Activated T-helper 9 cell treated with anti-CD3 and anti-CD28 coated beads, Interleukin-2, amount 50 U/mL, for 16 hours (primary cell): ENCODE data around the gene ECE1.

ENCODE experiments used
- DNase-seq: peaks from one replicate; pipeline ENCODE4 v3.0.0-alpha.2; 2020; ENCODE audit warnings: low read depth

Gene ECE1

GRCh38 chr1:21325231-21325718 is 35.0 kb upstream of the ECE1 start:
- DNase-seq, result no peak

GRCh38 chr1:21324368-21325141 is 34.3 kb upstream of the ECE1 start:
- peak; percentile 65 for DNase-seq

DNA sequence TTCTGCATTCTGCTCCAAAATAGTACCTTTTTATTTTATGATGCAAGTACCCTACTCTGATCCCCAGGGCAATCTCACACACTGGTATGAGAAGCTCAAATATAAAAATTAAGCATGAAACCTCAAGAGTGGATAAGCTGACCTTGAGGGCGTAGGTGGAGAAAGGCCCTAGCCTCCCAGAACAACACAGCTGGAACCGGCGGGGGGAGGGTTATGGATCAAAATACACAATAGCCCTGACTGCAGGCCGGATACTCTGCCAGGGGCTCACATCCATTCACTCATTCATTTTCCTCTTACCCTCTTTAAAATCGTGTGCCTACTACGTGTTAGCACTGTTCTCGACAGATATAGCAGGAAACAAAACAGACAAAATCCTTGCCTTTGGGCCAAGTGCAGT is 32.8 kb upstream of the ECE1 start:
- no peak for DNase-seq

DNA sequence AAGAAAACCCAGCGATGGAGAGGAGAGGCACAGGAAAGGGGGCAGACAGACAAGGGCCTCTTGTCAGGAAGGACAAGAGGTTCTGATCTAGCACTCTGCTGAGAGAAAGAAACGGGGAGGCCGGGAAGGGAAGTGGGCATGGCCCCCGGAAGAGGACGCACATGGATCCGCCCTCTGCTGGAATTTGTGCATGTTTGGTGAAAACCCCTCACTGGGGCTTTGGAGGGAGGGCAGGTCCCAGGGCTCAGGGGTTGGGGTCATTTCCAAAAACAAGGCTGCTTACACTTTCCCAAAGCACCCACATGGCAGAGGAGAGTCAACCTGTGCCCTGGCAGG is 32.4 kb upstream of the ECE1 start:
- no peak for DNase-seq

GRCh38 chr1:21321963-21322680 is 31.9 kb upstream of the ECE1 start:
- DNase-seq, result no peak

- no peak for DNase-seq
Measured at GRCh38 chr1:21320410-21321108, 30.3 kb upstream of the ECE1 start.

GRCh38 chr1:21319447-21320407 is 29.5 kb upstream of the ECE1 start:
- DNase-seq, result no peak

GRCh38 chr1:21318714-21319159 is 28.5 kb upstream of the ECE1 start:
- no peak for DNase-seq

- no peak for DNase-seq
Measured at GRCh38 chr1:21318057-21318713, 27.9 kb upstream of the ECE1 start.

GRCh38 chr1:21317690-21318043 is 27.4 kb upstream of the ECE1 start:
- DNase-seq, result no peak

- no peak for DNase-seq
Measured at GRCh38 chr1:21317035-21317689, 26.9 kb upstream of the ECE1 start.

DNA sequence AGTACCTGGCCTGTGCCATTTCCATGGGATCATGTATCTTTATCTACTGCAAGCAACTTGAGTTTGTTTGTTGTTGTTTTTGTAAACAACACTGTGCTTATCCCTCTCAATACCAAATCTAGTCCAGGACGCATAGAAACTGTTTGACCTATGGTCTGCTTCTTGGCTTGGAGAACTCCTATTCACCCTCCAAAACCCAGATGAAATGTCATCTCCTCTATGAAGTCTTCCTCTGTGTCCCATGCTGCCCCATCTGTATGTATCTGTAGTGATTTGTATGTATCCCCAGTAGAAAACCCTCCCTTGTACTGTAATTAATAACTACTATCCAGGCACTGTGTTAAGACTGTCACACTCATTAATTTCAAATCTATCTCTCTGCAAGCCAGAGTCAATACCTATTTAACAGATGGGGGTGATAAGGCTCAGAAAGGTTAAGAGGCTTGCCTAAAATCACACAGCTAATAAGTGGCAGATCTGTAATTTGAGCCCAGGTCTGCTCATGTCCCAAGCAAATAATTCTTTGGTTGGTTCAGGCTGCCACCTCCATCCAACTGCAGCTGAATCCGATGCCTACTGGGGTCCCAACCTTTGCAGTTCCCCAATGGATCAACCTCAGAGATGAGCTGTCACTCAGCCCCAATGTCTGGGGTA is 24.6 kb upstream of the ECE1 start:
- no peak for DNase-seq

GRCh38 chr1:21313886-21314721 is 23.8 kb upstream of the ECE1 start:
- DNase-seq, result no peak

GRCh38 chr1:21313203-21313885 is 23.1 kb upstream of the ECE1 start:
- no peak for DNase-seq

GRCh38 chr1:21312407-21312992 is 22.2 kb upstream of the ECE1 start:
- DNase-seq, result no peak

DNA sequence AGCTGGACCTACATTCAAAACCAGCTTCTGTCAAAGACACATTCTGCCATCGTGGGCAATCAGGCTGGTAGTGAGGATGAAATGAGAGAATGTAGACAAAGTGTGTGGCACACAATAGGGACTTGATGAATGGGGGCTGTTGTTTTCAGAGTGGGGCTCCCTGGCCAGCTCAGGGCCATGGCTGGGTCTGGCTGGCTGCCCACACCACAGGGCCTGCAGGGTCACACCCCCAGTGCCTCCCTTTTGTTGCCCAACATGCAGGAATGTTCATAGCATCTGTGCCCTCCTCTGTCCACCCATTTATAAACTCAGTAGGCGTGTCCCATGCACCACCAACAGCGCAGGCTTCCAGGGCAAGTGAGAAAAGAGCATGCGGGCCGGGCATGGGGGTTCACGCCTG is 20.8 kb upstream of the ECE1 start:
- DNase-seq, result no peak

DNA sequence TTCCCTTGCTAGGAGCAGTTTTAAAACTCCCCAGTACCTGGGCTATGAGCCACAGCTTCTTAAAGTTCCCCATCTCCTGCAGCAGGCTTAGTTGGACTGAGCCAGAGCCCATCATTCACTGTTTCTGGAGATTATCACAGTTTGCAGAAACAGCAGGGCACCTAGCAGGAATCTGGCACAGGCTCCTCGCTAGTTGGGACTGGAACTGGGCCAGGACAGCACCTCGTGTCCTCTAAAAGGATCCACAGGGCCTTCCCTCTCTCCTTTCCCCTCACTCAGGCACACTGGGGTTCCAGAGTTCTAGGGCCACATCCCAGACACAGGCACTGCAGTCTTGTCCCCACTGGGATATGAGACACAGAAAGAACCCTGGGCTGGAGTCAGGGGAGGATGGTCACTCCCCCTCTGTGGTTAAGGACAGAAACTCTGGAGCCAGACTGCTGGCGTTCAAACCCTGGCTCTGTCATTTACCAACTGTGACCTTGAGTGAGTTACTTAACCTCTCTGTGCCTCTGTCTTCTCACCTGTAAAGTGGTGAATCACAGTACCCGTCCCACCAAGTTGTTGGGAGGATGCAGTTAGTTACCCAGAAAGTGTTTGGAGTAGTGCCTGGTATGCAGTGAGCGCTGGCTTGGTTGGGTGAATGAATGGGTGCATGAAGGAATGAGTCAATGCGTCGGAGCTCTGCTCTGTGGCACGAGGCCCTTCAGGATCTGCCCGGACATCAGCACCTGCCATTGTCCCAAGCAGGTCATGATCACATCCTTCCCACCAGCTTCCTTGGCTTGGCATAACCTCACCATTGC is 18.8 kb upstream of the ECE1 start:
- no peak for DNase-seq
